Activated CD4-positive, CD25-positive, alpha-beta regulatory T cell treated with anti-CD3 and anti-CD28 coated beads, Interleukin-2, amount 50 U/mL, for 24 hours (primary cell): ENCODE results near the gene SLC6A11.

ENCODE experiments used
- ATAC-seq, 2 donors: fragments of 150-1000 bp; cut with Tn5 transposase; one replicate each; pipeline ENCODE4 v1.10.0; 2021; ENCODE audit warnings: mild to moderate bottlenecking in 1 of 2, moderate library complexity in 1 of 2

The SLC6A11 gene

DNA sequence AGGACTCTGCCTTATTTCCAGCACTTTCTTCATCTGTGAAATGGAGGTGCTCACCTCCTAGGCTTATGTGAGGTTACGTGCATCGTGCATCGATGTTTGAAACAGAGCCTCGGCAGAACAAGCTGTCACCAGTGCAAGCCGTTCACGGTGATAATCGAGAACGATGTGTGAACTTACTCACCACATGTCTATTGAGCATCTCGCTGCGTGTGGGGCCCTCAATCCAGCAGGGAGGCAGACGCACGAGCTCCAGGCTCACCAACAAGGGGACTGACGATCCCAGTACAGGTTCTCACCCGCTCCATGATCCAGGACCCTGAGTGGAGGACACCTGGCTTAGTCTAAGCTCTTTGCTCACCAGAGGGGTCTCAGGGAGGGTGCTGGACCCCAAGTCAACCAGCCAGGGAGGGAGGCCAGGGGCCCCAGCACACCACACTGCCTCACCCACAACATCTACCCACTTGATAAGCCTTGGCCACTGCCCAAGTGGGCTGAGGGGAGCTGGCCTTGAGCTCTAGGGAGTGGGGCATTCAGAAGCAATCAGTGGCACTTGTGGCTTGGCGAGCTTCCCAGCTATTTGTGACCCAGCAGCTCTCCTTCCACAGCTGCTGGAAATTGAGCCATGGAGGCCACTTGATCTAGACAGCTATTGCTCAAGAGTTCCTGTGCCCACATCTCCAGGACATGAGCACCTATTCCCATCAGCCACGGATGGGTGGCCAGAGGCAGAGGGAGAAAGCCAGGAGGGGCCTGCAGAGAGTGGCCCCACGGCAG, 142.1 kb downstream of the SLC6A11 start:
- ATAC-seq, result no peak

DNA sequence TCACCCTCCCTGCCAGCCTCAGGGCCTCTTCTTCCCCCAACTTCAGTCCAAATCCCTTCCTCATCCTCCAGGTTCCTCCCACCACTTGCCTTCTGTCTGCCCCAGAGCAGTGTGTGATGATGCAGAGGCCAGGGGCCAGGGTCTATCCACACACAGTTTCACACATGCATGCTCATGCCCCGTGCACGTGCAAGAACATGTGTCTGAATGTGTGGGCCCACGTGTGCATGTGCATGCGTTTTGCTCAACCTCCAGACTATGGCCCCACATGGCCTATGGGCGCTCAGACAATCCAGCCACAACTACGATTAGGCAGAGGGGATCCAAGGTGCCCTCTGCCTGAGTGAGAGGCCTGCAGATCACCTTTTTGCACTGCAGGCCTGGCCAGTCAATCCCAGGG, 144.2 kb downstream of the SLC6A11 start:
- no peak for ATAC-seq

GRCh38 chr3:10961921-10962320, 145.9 kb downstream of the SLC6A11 start:
- ATAC-seq, result no peak

GRCh38 chr3:10962481-10963036, 146.5 kb downstream of the SLC6A11 start:
- no peak for ATAC-seq

DNA sequence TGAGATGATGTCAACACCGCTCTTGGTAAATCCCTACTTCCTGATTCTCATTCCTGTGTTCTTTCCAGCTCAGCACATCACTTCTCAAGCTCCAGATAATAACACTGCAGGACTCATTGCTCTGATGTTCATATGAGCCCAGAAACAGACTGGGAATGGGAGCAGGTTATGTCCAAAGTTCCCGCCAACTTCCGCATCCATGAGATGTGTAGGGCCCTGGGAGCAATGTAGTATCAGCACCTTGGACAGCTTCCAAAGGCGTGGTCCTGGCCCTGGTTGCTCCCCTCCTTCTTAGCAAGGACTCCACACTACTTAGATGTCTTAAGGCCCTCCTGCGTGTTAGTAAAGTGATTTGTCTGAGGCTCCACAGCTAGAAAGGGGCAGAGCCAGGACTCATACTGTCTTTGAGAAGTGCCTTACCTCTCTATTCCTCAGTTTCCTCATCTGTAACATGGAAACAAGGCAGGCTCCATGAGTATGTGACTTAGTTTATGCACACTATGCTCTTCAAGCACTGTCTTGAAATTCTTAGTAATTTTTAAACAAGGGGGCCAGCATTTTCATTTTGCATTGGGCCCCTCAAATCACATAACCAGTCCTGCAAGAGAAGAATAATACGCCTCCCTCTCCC, 148.6 kb downstream of the SLC6A11 start:
- ATAC-seq, result no peak

DNA sequence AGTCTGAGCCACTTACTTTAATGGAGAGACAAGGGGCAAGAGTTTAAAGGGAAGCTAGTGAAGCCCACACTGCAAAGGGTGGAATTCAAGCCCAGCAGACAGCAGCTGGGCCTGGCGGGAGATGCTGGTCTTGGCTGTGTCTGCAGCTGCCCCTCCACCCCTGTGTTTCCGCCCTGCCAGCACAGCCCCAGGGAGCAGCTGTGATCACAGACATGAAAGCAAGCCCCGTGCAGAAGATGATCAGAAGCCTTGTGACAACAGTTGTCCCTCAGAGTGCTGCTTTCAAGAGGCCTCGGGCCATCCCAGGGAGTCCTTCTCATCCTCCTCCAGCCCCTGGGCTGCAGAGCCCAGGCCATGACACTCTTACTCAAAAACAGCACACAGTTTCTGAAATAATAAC, 152.4 kb downstream of the SLC6A11 start:
- no peak for ATAC-seq

GRCh38 chr3:10970306-10970960, 154.4 kb downstream of the SLC6A11 start:
- ATAC-seq, result no peak

- no peak for ATAC-seq
Measured at GRCh38 chr3:10972072-10972782, 156.2 kb downstream of the SLC6A11 start.

DNA sequence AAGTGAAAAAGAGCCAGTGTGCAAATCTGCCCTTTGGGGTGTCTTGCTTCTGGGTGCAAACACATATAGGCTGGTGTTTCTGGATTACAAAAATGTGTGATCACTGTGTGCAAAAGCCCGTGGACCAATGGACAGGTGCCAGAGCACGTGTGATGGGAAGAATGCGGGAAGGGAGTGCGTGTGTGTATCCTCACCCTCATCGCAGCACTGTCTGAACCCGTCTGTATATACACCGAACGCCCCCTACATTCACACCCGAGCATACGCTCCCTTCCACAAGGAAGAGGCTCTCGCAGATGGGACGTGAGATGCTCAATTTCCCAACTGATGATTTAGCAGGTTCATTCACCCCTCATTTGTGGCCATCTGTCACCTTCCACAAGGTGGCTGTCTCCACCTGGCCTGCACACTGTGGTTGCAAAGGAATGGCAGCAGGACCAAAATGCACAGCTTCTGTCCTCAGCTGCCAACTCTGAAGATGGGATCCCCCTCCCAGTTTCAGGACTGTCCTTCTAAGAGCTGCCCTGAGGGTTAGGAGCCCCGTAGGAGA, 157.1 kb downstream of the SLC6A11 start:
- no peak for ATAC-seq

DNA sequence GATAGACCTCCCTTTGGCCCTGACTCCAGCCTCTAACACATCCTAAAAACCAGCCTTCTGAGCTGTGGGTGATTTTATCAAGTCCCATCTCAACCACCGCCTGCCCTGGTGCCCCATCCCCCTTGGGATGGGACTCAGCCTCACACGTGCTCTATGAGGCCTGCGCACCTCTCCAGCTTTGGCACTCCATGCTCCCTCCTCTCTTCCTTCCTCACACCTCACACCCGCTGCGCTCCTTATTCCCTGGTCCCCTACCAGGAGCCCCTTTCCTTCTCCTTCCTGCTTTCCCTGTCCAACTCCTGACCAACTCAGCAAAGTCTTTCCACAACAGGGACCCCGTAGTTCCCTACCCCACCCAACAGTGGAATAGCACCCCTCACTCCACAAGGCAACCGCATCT, 158.1 kb downstream of the SLC6A11 start:
- ATAC-seq, result no peak

DNA sequence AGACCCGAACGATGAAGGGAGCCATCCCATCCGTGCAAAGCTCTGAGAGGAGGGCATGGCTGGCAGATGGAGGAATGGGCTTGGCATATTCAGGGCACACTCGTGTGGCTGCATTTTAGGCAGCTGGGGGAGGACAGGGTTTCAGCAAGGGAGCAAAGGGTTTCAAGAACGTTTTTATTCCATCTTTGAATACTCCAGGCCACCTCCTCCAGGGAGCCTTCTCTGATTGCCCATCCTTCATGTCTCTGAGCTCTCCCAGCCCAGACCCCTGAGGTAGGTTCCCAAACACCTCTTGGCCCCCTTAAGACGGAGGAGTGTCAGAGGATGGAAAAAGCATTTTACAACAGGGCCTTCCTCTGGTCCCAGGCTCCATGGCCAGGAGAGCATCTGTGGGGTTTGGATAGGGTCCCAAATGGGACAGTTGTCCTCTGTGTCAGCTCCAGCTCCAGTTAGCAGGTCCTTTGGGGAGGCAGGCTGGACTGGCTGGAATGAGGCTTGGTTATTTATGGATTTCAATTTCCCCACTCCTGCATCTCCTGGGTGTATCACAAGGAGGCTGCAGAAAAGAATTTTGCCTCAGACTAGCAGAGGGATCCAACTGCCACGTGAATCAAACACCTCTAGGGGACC, 158.8 kb downstream of the SLC6A11 start:
- no peak for ATAC-seq

DNA sequence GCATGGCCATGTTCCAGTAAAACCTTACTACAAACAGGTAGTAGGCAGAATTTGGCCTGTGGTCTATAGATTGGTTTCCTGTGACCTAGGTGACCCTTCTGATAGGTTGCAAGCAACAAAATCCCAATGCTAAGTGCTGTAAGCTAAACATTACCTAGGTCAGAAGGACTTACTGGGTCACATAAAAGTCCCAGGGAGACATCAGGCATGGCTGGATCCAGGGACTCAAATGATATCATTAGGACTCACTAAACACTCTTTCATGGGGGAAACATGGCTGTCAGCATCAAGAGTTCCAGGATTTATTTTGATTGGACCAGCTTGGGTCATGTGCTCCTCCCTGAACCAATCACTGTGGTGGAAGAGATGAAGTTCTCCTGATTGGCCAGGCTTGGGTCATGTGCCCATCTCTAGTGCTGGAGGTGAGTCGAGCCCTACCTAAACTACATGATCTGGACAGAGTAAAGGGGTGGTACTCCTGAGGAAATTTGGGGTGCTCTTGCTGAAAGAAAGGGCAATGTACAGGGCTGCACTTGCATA, 159.7 kb downstream of the SLC6A11 start:
- no peak for ATAC-seq

GRCh38 chr3:10976770-10977169, 160.7 kb downstream of the SLC6A11 start:
- peak in 1 of 2 donors; percentile 36 for ATAC-seq

DNA sequence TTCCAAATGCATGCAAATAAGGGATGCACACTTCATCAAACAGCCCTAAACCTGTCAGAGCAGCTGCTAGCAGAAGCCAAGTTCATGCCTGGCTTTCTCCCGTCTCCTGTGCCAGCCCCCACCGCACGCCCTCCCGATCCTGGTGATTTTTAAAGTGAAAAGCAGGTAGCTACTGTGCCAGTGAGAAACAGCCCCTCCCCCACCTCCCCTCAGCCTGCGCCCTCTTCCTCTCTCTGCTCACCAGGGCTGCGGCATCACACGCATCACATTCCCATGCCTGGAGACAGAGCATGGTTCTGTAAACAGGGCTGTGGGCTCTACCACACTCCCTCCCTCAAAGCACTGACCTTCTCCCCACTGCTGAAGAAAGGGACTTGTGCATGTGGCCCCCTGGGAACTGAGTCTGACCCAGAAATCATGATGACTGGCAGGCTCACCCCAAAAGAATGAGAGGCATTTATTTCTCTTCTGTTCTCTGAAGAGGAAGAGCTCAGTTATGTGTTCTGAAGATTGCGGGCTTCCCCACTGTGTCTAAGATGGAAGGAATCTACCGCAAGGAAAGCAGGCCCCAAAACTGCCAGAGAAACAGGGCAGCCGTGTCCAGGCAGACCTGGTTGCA, 162.0 kb downstream of the SLC6A11 start:
- ATAC-seq, result no peak

DNA sequence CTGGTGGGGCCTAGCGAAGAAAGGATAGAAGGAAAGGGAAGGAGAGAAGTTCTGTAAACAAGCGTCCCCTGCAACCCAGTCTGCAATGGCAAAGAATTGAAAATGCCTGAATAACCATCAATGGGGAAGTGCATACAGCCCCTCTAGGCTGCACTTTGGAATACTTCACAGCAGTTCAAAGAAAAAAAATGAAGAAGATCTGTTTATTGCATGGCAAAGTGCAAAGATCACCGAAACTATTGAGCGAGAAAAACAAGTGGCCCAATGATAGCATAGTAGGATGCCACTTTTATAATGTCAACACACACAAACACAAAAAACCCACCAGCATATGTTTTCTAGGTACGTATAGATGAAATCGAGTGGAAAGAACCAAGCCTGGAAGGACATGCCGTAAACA, 162.9 kb downstream of the SLC6A11 start:
- no peak for ATAC-seq

- ATAC-seq, result no peak
Measured at GRCh38 chr3:10980312-10980711, 164.3 kb downstream of the SLC6A11 start.

DNA sequence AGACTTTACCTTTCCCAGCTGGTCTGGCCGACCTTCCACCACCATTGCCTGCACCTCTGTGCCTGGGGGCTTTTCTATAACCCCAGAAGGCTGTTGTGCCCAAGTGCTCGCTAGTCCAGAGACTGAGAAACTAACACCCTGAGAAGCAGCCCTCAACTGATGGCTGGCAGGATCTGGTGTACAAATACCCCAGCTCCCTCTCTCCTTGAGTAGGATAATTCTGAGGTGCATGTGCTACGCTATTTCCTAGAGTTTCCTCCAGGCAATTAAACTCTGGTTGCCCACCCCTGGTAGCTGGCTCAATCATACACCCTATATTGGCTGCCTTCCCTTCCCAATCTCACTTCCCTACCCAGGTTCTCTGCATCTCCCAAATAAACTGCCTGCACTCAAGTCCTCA, 165.0 kb downstream of the SLC6A11 start:
- no peak for ATAC-seq

DNA sequence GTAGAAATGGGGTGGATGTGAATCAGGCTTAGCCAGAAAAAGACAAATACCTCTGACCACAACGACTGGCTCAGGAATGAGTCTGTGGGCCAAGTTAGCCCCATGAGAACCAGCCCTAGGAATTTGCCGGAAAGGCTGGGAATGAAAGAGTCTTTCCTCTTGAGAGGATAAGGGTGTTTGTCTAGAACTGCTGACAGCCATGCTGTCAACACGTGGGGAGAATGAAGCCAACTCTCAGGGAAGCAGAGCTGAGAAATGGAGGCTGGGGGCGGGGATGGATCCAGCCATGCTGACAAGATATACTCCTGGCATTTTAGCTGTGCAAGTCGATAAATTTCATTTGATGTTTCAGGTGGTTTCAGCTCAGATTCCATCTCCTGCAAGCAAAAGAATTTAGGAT, 165.9 kb downstream of the SLC6A11 start:
- no peak for ATAC-seq

DNA sequence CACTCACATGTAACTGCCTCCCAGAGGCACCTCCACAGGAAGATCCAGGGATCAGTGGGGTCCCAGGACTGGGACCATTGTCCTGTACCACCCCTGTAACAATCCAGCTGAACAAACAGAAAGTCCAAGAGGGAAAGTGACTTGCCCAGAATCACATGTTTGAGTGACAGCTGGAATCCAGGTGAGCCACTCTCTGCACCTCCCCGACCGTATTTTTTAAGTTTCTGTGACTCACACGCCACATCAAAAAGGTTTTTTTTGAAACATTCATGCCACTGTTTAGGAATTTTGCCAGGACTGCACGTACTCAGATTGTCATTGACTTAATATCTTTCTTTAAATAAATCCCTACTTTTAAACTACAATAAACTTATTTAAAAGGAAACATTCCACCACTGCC, 166.8 kb downstream of the SLC6A11 start:
- no peak for ATAC-seq

DNA sequence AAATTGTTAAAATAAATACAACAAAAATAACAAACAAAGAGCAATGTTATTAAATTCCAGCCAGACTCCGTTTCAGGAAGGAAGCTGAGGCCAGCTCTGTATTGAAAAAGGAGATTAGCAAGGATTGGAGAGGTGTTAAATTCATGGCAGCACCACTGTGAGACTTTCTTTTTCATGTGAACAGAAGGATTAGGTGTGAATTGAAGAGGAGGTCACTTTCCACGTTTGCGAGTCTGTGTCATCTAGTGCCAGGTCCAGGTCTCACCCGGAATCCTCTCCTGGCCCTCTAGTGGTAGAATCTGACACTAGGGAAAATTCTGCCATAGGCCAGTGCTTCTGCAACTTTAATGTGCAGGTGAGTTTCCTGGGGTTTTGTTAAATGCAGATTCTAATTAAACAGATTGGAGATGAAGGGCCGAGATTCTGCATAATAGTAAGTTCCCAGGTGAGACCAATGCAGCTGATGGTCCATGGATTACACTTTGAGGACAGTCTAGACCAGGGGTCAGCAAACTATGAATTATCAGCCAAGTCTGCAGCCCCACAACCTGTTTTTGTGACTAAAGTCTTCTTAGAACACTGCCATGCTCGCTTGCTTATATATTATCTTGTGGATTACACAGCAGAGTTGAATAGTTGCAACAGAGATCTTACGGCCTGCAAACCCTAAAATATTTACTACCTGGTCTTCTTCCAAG, 167.3 kb downstream of the SLC6A11 start:
- peak in 1 of 2 donors; percentile 20 for ATAC-seq

DNA sequence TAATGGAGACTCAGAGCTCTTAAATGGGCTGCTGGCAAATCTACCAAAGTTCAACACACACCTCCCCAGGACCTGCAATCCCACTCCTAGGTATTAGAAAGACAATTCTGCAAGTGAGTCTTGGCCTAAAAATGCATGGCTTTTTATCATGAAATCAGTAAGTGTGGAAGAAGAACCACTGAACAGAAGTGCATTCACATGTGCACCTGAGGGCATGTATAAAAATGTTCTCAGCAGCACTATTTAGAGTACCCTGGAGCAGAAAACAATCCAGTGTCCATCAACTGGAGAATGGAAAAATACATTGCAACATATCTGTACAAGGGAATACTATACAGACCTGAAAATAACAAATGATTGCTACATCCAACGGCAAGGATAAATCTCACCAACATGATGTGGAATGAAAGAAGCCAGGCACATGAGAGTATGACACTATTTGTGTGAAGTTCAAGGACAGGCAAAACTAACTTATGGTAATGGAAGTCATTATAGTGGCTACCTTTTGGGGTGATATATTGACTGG, 168.4 kb downstream of the SLC6A11 start:
- ATAC-seq, result no peak
